ENCODE measurements around the gene SPATA2L. TPM values are rescaled to one million over a fixed set of nuclear protein-coding genes. Genes with fewer than 3 reads are reported as not detected.

The SPATA2L gene
- total and polyA plus RNA-seq, 2 of the 8 experiments (the other 6 are each of a cell fraction or from before 2014, with no cell fraction given): 9.3 to 12.5 TPM

GRCh38 chr16:89687092-89687940, 14.2 kb downstream of the SPATA2L start:
- Histone ChIP-seq H3K14ac (ENCODE audit: insufficient read length) (no peak overlapping the region), H3K23ac (ENCODE audit: insufficient read length) (no peak overlapping the region), H3K18ac (ENCODE audit: extremely low read depth, low read length) (peak overlapping the region; percentile 64; the same call in 1 of the 2 replicates), H2BK120ac (replicated peaks; ENCODE audit: low read depth, low read length) (no peak overlapping the region), H3K9ac (replicated peaks in 1 of 4; ENCODE audit: extremely low read depth in 1 of 4, low read depth in 3 of 4, low read length in 3 of 4) (peak overlapping the region in 3 of 4 experiments; percentile 56 to 85 (median 76); a peak in 6 of 7 replicates), H3K4ac (replicated peaks; ENCODE audit: insufficient read length, low read depth, low read length) (peak overlapping the region; percentile 46), H3K9me3 (ENCODE audit: insufficient read depth in 2 of 2, low read depth in 1 of 2, low read length in 1 of 2) (peaks cover 11 to 18% of the 10 kb centered on the region in 2 experiments), H3K36me3 (ENCODE audit: control insufficient read depth in 2 of 4, insufficient read depth in 4 of 4, low read length in 3 of 4) (peaks cover 0 to 23% (median 16%) of the 10 kb centered on the region in 4 experiments; a peak in 7 of 8 replicates), H4K5ac (ENCODE audit: insufficient read length, low read depth, low read length) (peak overlapping the region; percentile 27), H2AFZ (ENCODE audit: low read length) (no peak overlapping the region), H2BK12ac (ENCODE audit: low read depth, low read length) (peak overlapping the region; percentile 12; the same call in 1 of the 2 replicates), H3K27ac (ENCODE audit: low read depth, low read length) (peak overlapping the region; percentile 51), H3K23me2 (ENCODE audit: low read depth, low read length) (peaks cover 6% of the 10 kb centered on the region; the same call in 1 of the 2 replicates), H3K27me3 (replicated peaks in 1 of 4; ENCODE audit: control insufficient read depth in 3 of 4, extremely low read depth in 1 of 4, insufficient read depth in 3 of 4, low read length in 3 of 4) (no peaks in the 10 kb centered on the region), H3K79me1 (ENCODE audit: low read depth, low read length) (peaks cover 11% of the 10 kb centered on the region), H3K4me1 (replicated peaks in 1 of 4; ENCODE audit: control insufficient read depth in 3 of 4, insufficient read depth in 4 of 4, low read length in 3 of 4) (peaks cover 0 to 7% (median 2%) of the 10 kb centered on the region in 4 experiments; a peak in 4 of 7 replicates), H3K79me2 (ENCODE audit: control insufficient read depth in 1 of 2, insufficient read depth in 2 of 2, low read length in 2 of 2) (peaks cover 0 to 11% of the 10 kb centered on the region in 2 experiments; a peak in 1 of 4 replicates), H3K56ac (replicated peaks; ENCODE audit: insufficient read length, low read depth, low read length) (peak overlapping the region; percentile 70), H2AK5ac (ENCODE audit: low read depth, low read length) (peak overlapping the region; percentile 48), H3K4me3 (ENCODE audit: extremely low read depth in 1 of 4, insufficient read depth in 2 of 4, low read depth in 3 of 4, low read length in 4 of 4) (peak overlapping the region; percentile 69 to 93 (median 84)), H2BK5ac (ENCODE audit: low read depth, low read length) (0 out of 2 replicates have a peak overlapping the region, but pooled peaks have one; percentile 61), H2BK15ac (ENCODE audit: low read length) (no peak overlapping the region; the same call in 1 of the 2 replicates), H2BK20ac (ENCODE audit: low read length) (no peak overlapping the region), H4K8ac (ENCODE audit: extremely low read depth, insufficient read depth, low read length) (peak overlapping the region; percentile 86; the same call in 1 of the 2 replicates), H3K4me2 (ENCODE audit: insufficient read depth in 1 of 2, low read depth in 2 of 2, low read length in 2 of 2) (peak overlapping the region; percentile 81 to 82), H4K20me1 (replicated peaks in 1 of 2; ENCODE audit: control insufficient read depth in 1 of 2, insufficient read depth in 2 of 2, low read length in 2 of 2) (peaks cover 0 to 12% of the 10 kb centered on the region in 2 experiments), H4K91ac (replicated peaks; ENCODE audit: insufficient read length, low read length) (peak overlapping the region; percentile 84)
- POLR2A ChIA-PET (ENCODE audit: partially characterized antibody): interaction anchor here (0.6 to 4.8 kb wide), 12 partner anchors 8 to 186 kb away, joined by 3 to 59 read pairs (median 4); partner anchors contain the start of genes CHMP1A, SPATA2L, SPATA33 and TCF25
- DNase-seq (ENCODE audit: low read depth in 1 of 2, low spot score in 2 of 2) (no peak), FAIRE-seq (no peak)
- 45% methylated on average over 30 of the region's 42 CpGs; no CpG with 5 or more reads in 1 of the 2 experiments for WGBS, 2 experiments (ENCODE audit: extremely low coverage in 1 of 2, insufficient coverage in 1 of 2, insufficient read length in 1 of 2, insufficient replicate concordance in 2 of 2, low coverage in 1 of 2, low lambda C conversion rate in 2 of 2, missing lambda C conversion rate in 1 of 2)
- CTCF ChIA-PET (ENCODE audit: partially characterized antibody): interaction anchor here (1.0 to 2.6 kb wide), 3 partner anchors 8 to 16 kb away, joined by 5 to 16 read pairs (median 5); no protein-coding TSS in a partner anchor
- peak; percentile 87 for TF ChIP-seq MAX (IDR thresholded peaks at IDR 0.05)
- no peak for TF ChIP-seq CREB1 (IDR thresholded peaks at IDR 0.05)
- TF ChIP-seq SIN3A (conservative IDR thresholded peaks at IDR 0.05 in 1 of 2, IDR thresholded peaks at IDR 0.05 in 1 of 2; ENCODE audit: low read depth in 1 of 2, low read length in 2 of 2): 0 out of 4 replicates have a peak, but pooled peaks of 1 of the 2 experiments have one; percentile 54
- peak; percentile 67 for TF ChIP-seq SAP30 (IDR thresholded peaks at IDR 0.05; ENCODE audit: insufficient read depth, insufficient replicate concordance, low read length)
- TF ChIP-seq YY1 (IDR thresholded peaks at IDR 0.05; ENCODE audit: low read depth, low read length): no peak
- peak; percentile 11 for TF ChIP-seq ASH2L (IDR thresholded peaks at IDR 0.05; ENCODE audit: low read length)
- peak; percentile 1; the same call in 1 of the 2 replicates for TF ChIP-seq RBBP5 (IDR thresholded peaks at IDR 0.05; ENCODE audit: borderline replicate concordance, low read depth, low read length)
- TF ChIP-seq, protein P1, sequence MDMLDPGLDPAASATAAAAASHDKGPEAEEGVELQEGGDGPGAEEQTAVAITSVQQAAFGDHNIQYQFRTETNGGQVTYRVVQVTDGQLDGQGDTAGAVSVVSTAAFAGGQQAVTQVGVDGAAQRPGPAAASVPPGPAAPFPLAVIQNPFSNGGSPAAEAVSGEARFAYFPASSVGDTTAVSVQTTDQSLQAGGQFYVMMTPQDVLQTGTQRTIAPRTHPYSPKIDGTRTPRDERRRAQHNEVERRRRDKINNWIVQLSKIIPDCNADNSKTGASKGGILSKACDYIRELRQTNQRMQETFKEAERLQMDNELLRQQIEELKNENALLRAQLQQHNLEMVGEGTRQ (IDR thresholded peaks at IDR 0.05; ENCODE audit: low read length): no peak

Data from H1 (cell line).